ENCODE measurements around the gene NCAM1. TPM values are rescaled to one million over a fixed set of nuclear protein-coding genes. Genes with fewer than 3 reads are reported as not detected.

The NCAM1 gene
- total and polyA plus RNA-seq, 12 donors, result 38.7 to 181 (median 111) TPM

DNA sequence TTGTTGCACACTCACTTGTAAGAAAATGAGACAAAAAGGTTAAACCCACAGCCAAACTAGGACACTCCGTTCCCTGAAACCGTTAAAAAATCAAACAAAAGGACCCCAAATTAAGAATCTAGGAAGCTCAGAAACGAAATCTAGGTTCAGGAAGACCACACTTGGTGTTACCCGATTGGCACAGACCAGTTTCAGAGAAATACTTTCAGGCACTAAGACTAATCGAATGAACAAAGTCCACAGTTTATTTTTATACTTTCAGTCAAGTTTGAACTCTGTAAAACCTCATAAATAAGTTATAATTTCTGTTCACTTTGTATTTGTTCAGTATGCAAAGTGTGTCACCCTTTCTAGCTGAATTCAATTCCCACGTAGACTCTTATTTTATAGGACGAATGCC lies 314.4 kb downstream of the NCAM1 start:
- intact Hi-C loops (cut with DNase I), result loop anchor here in 1 of 2 donors (10.0 kb wide), 1 partner anchor 161 kb away; no protein-coding TSS in a partner anchor
- no peak for DNase-seq
- no peaks in the 10 kb centered on the region for H3K36me3 ChIP-seq (replicated peaks in 1 of 2)
- 85 to 90% (median 87%) methylated on average over 7 of the region's 7 CpGs for WGBS, 4 donors
- H3K27ac ChIP-seq, result no peak overlapping the region
- TF ChIP-seq, protein P1, sequence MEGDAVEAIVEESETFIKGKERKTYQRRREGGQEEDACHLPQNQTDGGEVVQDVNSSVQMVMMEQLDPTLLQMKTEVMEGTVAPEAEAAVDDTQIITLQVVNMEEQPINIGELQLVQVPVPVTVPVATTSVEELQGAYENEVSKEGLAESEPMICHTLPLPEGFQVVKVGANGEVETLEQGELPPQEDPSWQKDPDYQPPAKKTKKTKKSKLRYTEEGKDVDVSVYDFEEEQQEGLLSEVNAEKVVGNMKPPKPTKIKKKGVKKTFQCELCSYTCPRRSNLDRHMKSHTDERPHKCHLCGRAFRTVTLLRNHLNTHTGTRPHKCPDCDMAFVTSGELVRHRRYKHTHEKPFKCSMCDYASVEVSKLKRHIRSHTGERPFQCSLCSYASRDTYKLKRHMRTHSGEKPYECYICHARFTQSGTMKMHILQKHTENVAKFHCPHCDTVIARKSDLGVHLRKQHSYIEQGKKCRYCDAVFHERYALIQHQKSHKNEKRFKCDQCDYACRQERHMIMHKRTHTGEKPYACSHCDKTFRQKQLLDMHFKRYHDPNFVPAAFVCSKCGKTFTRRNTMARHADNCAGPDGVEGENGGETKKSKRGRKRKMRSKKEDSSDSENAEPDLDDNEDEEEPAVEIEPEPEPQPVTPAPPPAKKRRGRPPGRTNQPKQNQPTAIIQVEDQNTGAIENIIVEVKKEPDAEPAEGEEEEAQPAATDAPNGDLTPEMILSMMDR (IDR thresholded peaks at IDR 0.05), result no peak
- no peak for TF ChIP-seq POLR2A (IDR thresholded peaks at IDR 0.05)
- H3K4me3 ChIP-seq, result no peak overlapping the region
- no peaks in the 10 kb centered on the region for H3K27me3 ChIP-seq
- H3K9me3 ChIP-seq (replicated peaks in 1 of 3), result no peaks in the 10 kb centered on the region
- H3K4me1 ChIP-seq (replicated peaks in 1 of 2), result no peaks in the 10 kb centered on the region

DNA sequence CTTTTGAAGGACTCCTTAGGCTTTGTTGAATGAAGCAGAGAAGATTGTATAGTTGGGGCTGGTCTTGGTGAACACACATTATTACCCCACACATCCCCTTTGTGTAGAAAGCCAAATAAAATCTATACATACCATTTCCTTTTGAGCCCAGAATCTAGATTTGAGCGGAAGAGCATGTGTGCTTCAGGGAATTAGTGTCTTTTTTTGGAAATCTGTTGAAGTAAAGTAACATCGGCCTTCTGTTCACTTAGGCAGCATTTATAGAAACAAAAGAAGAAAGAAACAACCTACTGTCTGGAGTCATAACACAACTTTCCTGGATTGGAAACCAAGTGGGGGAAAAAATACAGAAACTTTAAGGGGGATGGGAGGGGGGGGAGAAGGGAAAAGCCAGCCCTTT lies 315.2 kb downstream of the NCAM1 start:
- Histone ChIP-seq H3K9me3 (replicated peaks in 1 of 3) (no peaks in the 10 kb centered on the region), H3K27ac (no peak overlapping the region), H3K4me3 (no peak overlapping the region), H3K4me1 (replicated peaks in 1 of 2) (no peaks in the 10 kb centered on the region), H3K27me3 (no peaks in the 10 kb centered on the region), H3K36me3 (replicated peaks in 1 of 2) (no peaks in the 10 kb centered on the region)
- intact Hi-C loops (cut with DNase I), result loop anchor here in 1 of 2 donors (10.0 kb wide), 1 partner anchor 162 kb away; no protein-coding TSS in a partner anchor
- WGBS, 4 donors, result 84 to 92% (median 91%) methylated on average over 2 of the region's 2 CpGs
- no peak for TF ChIP-seq POLR2A (IDR thresholded peaks at IDR 0.05)
- TF ChIP-seq, protein P1 (IDR thresholded peaks at IDR 0.05), result no peak
- DNase-seq, result no peak

DNA sequence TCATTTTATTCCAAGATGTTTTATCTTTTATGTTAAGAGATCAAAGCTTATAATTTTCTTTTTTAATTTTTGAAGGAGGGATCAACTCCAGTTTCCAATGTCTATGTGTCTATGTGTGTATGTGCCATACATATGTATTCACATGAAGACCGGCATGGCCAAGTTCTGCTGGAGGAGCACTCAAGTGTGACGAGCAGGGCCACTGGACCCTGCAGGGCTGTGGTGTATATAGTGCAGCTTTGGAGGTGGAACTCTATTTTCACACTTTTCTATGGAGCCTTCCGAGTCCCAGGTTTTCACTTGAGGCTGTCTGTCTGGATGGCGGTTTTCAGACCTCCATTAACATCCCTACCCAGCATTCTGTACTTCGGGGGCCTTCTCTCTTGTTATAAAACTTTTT lies 316.7 kb downstream of the NCAM1 start:
- WGBS, 4 donors, result 95 to 99% (median 96%) methylated on average over 5 of the region's 5 CpGs
- intact Hi-C loops (cut with DNase I), result loop anchor here in 1 of 2 donors (10.0 kb wide), 1 partner anchor 163 kb away; no protein-coding TSS in a partner anchor

DNA sequence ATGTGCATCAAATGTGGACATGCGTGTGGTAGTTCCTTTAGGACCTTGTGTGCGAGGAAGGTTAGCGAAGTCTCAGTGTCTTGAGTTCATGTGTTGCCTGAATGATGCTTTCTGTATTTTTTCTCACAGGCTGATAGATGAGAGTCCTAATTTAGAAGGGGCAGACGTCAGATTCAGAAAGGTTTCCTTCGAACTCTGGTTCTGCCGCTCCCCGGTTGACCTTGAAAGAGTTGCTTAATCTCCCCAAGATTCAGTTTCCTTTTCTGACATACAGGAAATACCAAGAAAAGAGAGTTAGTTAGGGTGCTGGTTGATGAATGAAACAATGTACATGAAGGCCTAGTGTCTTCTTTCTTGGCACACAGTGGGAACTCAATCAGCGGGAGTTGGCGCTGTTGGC lies 317.3 kb downstream of the NCAM1 start:
- intact Hi-C loops (cut with DNase I), result loop anchor here in 1 of 2 donors (10.0 kb wide), 1 partner anchor 164 kb away; no protein-coding TSS in a partner anchor
- peak in 1 of 7 donors; percentile 48 for DNase-seq
- WGBS, 4 donors, result 69 to 71% (median 70%) methylated on average over 9 of the region's 9 CpGs

More for the DNA sequence above, 316.7 kb downstream of the NCAM1 start:
- Histone ChIP-seq H3K4me1 (replicated peaks in 1 of 2) (no peaks in the 10 kb centered on the region), H3K36me3 (replicated peaks in 1 of 2) (no peaks in the 10 kb centered on the region), H3K4me3 (no peak overlapping the region), H3K9me3 (replicated peaks in 1 of 3) (no peaks in the 10 kb centered on the region), H3K27me3 (no peaks in the 10 kb centered on the region), H3K27ac (no peak overlapping the region)
- TF ChIP-seq, protein P1 (IDR thresholded peaks at IDR 0.05), result no peak
- no peak for TF ChIP-seq POLR2A (IDR thresholded peaks at IDR 0.05)
- peak in 1 of 7 donors; percentile 43 for DNase-seq

More for the DNA sequence above, 317.3 kb downstream of the NCAM1 start:
- no peaks in the 10 kb centered on the region for H3K9me3 ChIP-seq (replicated peaks in 1 of 3)
- no peaks in the 10 kb centered on the region for H3K36me3 ChIP-seq (replicated peaks in 1 of 2)
- TF ChIP-seq, protein P1 (IDR thresholded peaks at IDR 0.05), result no peak
- no peak for TF ChIP-seq POLR2A (IDR thresholded peaks at IDR 0.05)
- H3K4me1 ChIP-seq (replicated peaks in 1 of 2), result no peaks in the 10 kb centered on the region
- H3K27me3 ChIP-seq, result no peaks in the 10 kb centered on the region
- H3K4me3 ChIP-seq, result no peak overlapping the region
- H3K27ac ChIP-seq, result no peak overlapping the region
